ENCODE measurements around the gene LRRC27. TPM values are rescaled to one million over a fixed set of nuclear protein-coding genes. Genes with fewer than 3 reads are reported as not detected.
"Not testable (repeated sequence)": the region's sequence is repeated elsewhere in the genome, so short reads cannot be mapped to it uniquely, and the experiment has no call there.

Gene LRRC27
- total RNA-seq, 3 donors from 2014 or later = 0.89 to 2.0 (median 1.1) TPM

DNA sequence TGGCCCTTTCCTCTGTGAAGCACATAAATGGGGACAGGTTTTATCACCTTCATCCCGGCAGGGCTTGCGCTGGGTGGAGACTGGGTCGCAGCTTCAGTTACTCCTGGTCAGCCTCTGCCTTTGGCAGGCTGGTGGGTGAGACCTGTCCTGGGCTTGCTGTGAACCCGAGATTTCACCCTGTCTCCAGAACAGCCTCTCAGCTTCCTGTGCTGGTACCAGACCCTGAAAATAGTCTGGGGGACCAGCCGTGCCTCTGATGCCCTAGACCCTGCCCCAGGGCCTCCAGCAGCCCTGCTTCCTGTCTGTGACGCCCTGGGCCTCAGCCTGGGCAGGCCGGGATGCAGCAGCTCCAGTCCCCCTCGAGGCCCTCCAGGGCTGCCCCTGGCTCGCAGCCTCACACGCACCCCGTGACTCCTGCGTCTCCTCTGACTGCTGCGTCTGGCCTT lies 51.8 kb downstream of the LRRC27 start:
- Mint-ChIP-seq H3K4me1 (ENCODE audit: low read depth) (peaks cover 11% of the 10 kb centered on the region), H3K4me3 (no peak overlapping the region), H3K9me3 (no peaks in the 10 kb centered on the region), H3K36me3 (ENCODE audit: insufficient read depth) (no peaks in the 10 kb centered on the region), H3K27me3 (ENCODE audit: low read depth) (no peaks in the 10 kb centered on the region)
- DNase-seq = peak; percentile 2
- ATAC-seq = no peak

DNA sequence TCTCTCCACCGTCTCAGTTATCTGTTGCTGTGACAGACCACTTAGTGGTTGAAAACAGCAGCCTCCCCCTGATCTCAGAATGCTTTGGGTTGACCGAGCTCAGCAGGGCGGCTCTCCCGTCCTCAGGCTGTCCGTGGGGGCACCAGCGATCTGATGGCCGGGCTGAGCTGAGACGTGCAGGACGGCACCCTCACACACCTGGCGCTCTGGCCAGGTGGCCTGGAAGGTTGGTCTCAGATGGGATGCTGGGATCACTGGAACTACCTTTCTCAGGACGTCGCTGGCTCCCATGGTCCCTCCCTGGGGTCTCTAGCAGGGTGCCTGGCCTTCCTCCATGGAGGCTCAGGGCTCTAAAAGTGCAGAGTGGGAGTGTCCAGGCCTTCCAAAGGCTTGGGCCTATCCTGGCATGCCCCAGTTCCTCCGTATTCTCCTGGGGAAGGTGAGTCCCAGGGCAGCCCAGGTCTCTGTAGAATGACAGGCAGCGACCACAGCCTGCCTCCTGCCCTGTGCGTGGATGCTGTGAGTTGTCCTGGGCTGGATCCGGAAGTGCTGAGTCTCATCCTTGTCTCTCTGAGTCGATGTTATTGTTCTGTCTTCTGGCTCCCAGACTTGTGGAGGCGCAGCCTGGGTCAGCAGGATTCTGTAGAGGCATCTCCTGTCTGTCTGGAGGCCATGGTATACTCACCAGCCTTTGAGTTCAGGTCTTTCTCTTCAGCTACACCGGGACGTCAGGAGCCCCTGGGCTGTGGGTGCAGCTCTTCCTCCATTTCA lies 52.8 kb downstream of the LRRC27 start:
- H3K4me1 Mint-ChIP-seq (ENCODE audit: low read depth) = peaks cover 11% of the 10 kb centered on the region
- H3K4me3 Mint-ChIP-seq = no peak overlapping the region
- ATAC-seq (no peak), DNase-seq (peak; percentile 2)
- no peaks in the 10 kb centered on the region for H3K27me3 Mint-ChIP-seq (ENCODE audit: low read depth)
- no peaks in the 10 kb centered on the region for H3K36me3 Mint-ChIP-seq (ENCODE audit: insufficient read depth)
- H3K9me3 Mint-ChIP-seq = no peaks in the 10 kb centered on the region

DNA sequence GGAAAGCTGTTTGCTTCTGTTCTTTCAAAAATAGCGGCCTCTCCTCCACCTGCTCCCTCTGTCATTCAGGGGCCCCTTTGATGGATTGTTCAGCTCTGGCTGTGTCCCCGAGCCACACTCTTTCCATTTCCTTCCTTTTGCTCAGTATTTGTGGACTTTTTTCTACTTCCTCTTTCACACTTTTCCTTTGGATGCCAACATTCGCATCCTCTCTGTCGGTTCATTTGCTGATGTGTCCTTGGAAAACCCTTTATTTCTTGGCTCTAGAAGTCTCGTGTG lies 53.3 kb downstream of the LRRC27 start:
- DNase-seq (no peak), ATAC-seq (no peak)
- Mint-ChIP-seq H3K4me3 (no peak overlapping the region), H3K36me3 (ENCODE audit: insufficient read depth) (no peaks in the 10 kb centered on the region), H3K4me1 (ENCODE audit: low read depth) (peaks cover 11% of the 10 kb centered on the region), H3K27me3 (ENCODE audit: low read depth) (no peaks in the 10 kb centered on the region), H3K9me3 (no peaks in the 10 kb centered on the region)

- DNase-seq = no peak
- H3K27me3 Mint-ChIP-seq (ENCODE audit: low read depth) = no peaks in the 10 kb centered on the region
- no peaks in the 10 kb centered on the region for H3K9me3 Mint-ChIP-seq
- H3K36me3 Mint-ChIP-seq (ENCODE audit: insufficient read depth) = no peaks in the 10 kb centered on the region
- no peak for ATAC-seq
- peaks cover 11% of the 10 kb centered on the region for H3K4me1 Mint-ChIP-seq (ENCODE audit: low read depth)
- H3K4me3 Mint-ChIP-seq = no peak overlapping the region
Observed at GRCh38 chr10:132385721-132386418, 53.9 kb downstream of the LRRC27 start.

GRCh38 chr10:132386419-132386831 lies 54.4 kb downstream of the LRRC27 start:
- ATAC-seq = no peak
- DNase-seq = no peak
- Mint-ChIP-seq H3K36me3 (ENCODE audit: insufficient read depth) (no peaks in the 10 kb centered on the region), H3K4me3 (no peak overlapping the region), H3K4me1 (ENCODE audit: low read depth) (peaks cover 11% of the 10 kb centered on the region), H3K9me3 (no peaks in the 10 kb centered on the region), H3K27me3 (ENCODE audit: low read depth) (no peaks in the 10 kb centered on the region)

DNA sequence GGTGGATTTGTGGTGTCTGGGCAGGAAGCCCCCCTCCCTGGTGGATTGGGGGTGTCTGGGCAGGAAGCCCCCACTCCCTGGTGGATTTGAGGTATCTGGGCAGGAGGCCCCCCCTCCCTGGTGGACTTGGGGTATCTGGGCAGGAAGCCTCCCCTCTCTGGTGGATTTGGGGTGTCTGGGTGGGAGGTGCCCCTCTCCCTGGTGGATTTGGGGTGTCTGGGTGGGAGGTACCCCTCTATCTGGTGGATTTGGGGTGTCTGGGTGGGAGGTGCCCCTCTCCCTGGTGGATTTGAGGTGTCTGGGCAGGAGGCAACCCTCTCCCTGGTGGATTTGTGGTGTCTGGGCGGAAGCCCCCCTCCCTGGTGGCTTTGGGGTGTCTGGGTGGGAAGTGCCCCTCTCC lies 54.9 kb downstream of the LRRC27 start:
- DNase-seq; H3K4me3 Mint-ChIP-seq; H3K27me3 Mint-ChIP-seq (ENCODE audit: low read depth); H3K36me3 Mint-ChIP-seq (ENCODE audit: insufficient read depth); H3K9me3 Mint-ChIP-seq; ATAC-seq: not testable (repeated sequence)
- H3K4me1 Mint-ChIP-seq (ENCODE audit: low read depth) = peaks cover 11% of the 10 kb centered on the region

DNA sequence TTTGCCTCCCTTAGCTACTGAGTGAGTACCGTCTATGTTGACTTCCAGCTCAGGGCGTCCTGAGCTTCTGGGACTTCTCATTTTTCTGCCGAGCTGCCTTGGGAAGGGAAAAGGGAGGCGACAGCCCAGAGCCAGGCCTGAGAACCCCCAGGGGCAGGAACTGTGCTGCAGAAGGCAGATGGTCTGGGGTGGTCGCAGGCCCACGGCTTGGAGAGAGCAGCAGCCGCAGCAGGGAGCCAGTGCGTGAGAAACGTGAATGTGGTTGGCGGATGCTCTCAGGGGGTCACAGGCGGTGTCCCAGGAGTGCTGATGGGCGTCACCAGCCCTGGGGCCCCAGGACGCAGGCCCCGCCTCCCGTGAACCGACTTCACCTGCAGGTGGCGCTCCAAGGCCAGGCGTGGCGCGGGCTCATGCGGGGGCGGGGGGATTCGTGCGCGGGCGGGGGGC lies 55.8 kb downstream of the LRRC27 start:
- peak overlapping the region; percentile 58 for H3K4me3 Mint-ChIP-seq
- H3K27me3 Mint-ChIP-seq (ENCODE audit: low read depth) = no peaks in the 10 kb centered on the region
- peaks cover 7% of the 10 kb centered on the region for H3K9me3 Mint-ChIP-seq
- peaks cover 6% of the 10 kb centered on the region for H3K4me1 Mint-ChIP-seq (ENCODE audit: low read depth)
- ATAC-seq (peak; percentile 65 to 66), DNase-seq (peak; percentile 75)
- no peaks in the 10 kb centered on the region for H3K36me3 Mint-ChIP-seq (ENCODE audit: insufficient read depth)

- no peaks in the 10 kb centered on the region for H3K27me3 Mint-ChIP-seq (ENCODE audit: low read depth)
- H3K4me1 Mint-ChIP-seq (ENCODE audit: low read depth) = peaks cover 6% of the 10 kb centered on the region
- H3K9me3 Mint-ChIP-seq = peaks cover 7% of the 10 kb centered on the region
- peak in 1 of 2 donors; percentile 7 for ATAC-seq
- no peaks in the 10 kb centered on the region for H3K36me3 Mint-ChIP-seq (ENCODE audit: insufficient read depth)
- no peak for DNase-seq
- no peak overlapping the region for H3K4me3 Mint-ChIP-seq
Observed at GRCh38 chr10:132388891-132389432, 57.0 kb downstream of the LRRC27 start.

- no peak overlapping the region for H3K4me3 Mint-ChIP-seq
- DNase-seq = no peak
- ATAC-seq = peak; percentile 25 to 27
- H3K36me3 Mint-ChIP-seq (ENCODE audit: insufficient read depth) = no peaks in the 10 kb centered on the region
- H3K27me3 Mint-ChIP-seq (ENCODE audit: low read depth) = no peaks in the 10 kb centered on the region
- H3K4me1 Mint-ChIP-seq (ENCODE audit: low read depth) = peaks cover 6% of the 10 kb centered on the region
- peaks cover 7% of the 10 kb centered on the region for H3K9me3 Mint-ChIP-seq
Observed at GRCh38 chr10:132389433-132390169, 57.6 kb downstream of the LRRC27 start.

GRCh38 chr10:132390170-132390920 lies 58.4 kb downstream of the LRRC27 start:
- Mint-ChIP-seq H3K27me3 (ENCODE audit: low read depth) (no peaks in the 10 kb centered on the region), H3K4me1 (ENCODE audit: low read depth) (peaks cover 6% of the 10 kb centered on the region), H3K36me3 (ENCODE audit: insufficient read depth) (no peaks in the 10 kb centered on the region), H3K9me3 (peaks cover 7% of the 10 kb centered on the region), H3K4me3 (no peak overlapping the region)
- no peak for DNase-seq
- ATAC-seq = no peak

GRCh38 chr10:132390921-132391675 lies 59.1 kb downstream of the LRRC27 start:
- ATAC-seq = no peak
- peaks cover 7% of the 10 kb centered on the region for H3K9me3 Mint-ChIP-seq

DNA sequence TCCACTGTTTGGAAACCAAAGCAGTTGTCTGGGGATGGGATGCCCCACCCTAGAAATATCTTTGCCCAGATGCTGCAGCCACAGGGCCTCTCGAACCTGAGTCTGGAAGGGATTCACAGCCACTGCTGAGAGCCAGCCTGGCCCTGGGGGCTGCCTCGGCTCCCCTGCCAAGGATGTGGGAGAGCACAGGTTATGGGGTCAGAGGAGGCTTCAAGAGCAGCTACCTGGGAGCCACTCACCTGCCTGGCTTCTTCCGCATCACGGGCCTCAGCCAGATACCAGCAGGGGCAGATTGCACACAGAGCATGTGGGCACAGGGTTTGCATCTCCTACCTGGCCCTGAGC lies 59.7 kb downstream of the LRRC27 start:
- no peak overlapping the region for H3K4me3 Mint-ChIP-seq
- ATAC-seq (no peak), DNase-seq (no peak)
- peaks cover 7% of the 10 kb centered on the region for H3K9me3 Mint-ChIP-seq
- no peaks in the 10 kb centered on the region for H3K27me3 Mint-ChIP-seq (ENCODE audit: low read depth)
- H3K36me3 Mint-ChIP-seq (ENCODE audit: insufficient read depth) = no peaks in the 10 kb centered on the region
- H3K4me1 Mint-ChIP-seq (ENCODE audit: low read depth) = peaks cover 6% of the 10 kb centered on the region

More at GRCh38 chr10:132390921-132391675, 59.1 kb downstream of the LRRC27 start:
- DNase-seq = no peak
- H3K36me3 Mint-ChIP-seq (ENCODE audit: insufficient read depth) = no peaks in the 10 kb centered on the region
- H3K4me1 Mint-ChIP-seq (ENCODE audit: low read depth) = peaks cover 6% of the 10 kb centered on the region
- no peaks in the 10 kb centered on the region for H3K27me3 Mint-ChIP-seq (ENCODE audit: low read depth)
- H3K4me3 Mint-ChIP-seq = no peak overlapping the region

- Mint-ChIP-seq H3K4me3 (no peak overlapping the region), H3K9me3 (peaks cover 7% of the 10 kb centered on the region), H3K36me3 (ENCODE audit: insufficient read depth) (no peaks in the 10 kb centered on the region), H3K27me3 (ENCODE audit: low read depth) (no peaks in the 10 kb centered on the region), H3K4me1 (ENCODE audit: low read depth) (peaks cover 6% of the 10 kb centered on the region)
- DNase-seq (no peak), ATAC-seq (no peak)
Observed at GRCh38 chr10:132392184-132392800, 60.3 kb downstream of the LRRC27 start.

Data from activated T-cell treated with anti-CD3 and anti-CD28 coated beads, Interleukin-2, amount 50 U/mL, for 4 hours (primary cell).